IMR-90 (cell line): Measurements from ENCODE around the gene TAF10. TPM values are rescaled to one million over a fixed set of nuclear protein-coding genes. Genes with fewer than 3 reads are reported as not detected.

ENCODE experiments used
- ATAC-seq: fragments of 200-7000 bp; cut with Tn5 transposase; 2 replicates; pipeline ENCODE4 v1.9.1; 2020; ENCODE audit warnings: low read depth, mild to moderate bottlenecking, moderate library complexity
- BruUV-seq: library from RNA; stranded (reverse); fragments of 400-500 nt; replicated peaks from 2 replicates; lab custom pipeline; 2021; lab: Mats Ljungman, UMichigan
- CTCF ChIA-PET: fragments of 300-600 bp; formaldehyde crosslinking; extraction: SDS; loops from one replicate; lab custom pipeline; 2021; ENCODE audit warnings: antibody characterized with exemption; lab: Yijun Ruan, JAX
- POLR2A ChIA-PET: fragments of 300-600 bp; sonication (Branson Sonifier 250); formaldehyde crosslinking; loops from one replicate; lab custom pipeline; 2022; ENCODE audit warnings: antibody characterized with exemption; ENCODE audit not compliant: unreplicated experiment; lab: Charles Lee
- DNase-seq: peaks from one replicate; pipeline ENCODE4 v3.0.0; 2013
- H2AFZ ChIP-seq: replicated peaks from 2 replicates; pipeline ENCODE3; 2013; ENCODE audit warnings: low read length, mild to moderate bottlenecking; ENCODE audit not compliant: poor library complexity
- H2AK5ac ChIP-seq: 2 replicates; pipeline ENCODE4 v1.6.1; 2013; ENCODE audit warnings: low read depth, low read length, inconsistent platforms
- H2AK9ac ChIP-seq: replicated peaks from 2 replicates; pipeline ENCODE3; 2013; ENCODE audit warnings: mild to moderate bottlenecking, low read depth, low read length, moderate library complexity; ENCODE audit not compliant: poor library complexity
- H2BK120ac ChIP-seq: 2 replicates; pipeline ENCODE4 v1.6.1; 2013; ENCODE audit warnings: low read depth, low read length, inconsistent platforms
- H2BK15ac ChIP-seq: 3 replicates; pipeline ENCODE4 v1.6.1; 2013; ENCODE audit warnings: low read depth, low read length, inconsistent platforms
- H2BK20ac ChIP-seq: 2 replicates; pipeline ENCODE4 v1.6.1; 2013; ENCODE audit warnings: low read depth, mild to moderate bottlenecking, inconsistent platforms, low read length, moderate library complexity
- H2BK5ac ChIP-seq: 2 replicates; pipeline ENCODE4 v1.6.1; 2013; ENCODE audit warnings: mild to moderate bottlenecking, low read depth, low read length, inconsistent platforms; ENCODE audit not compliant: poor library complexity, severe bottlenecking
- H3K14ac ChIP-seq: replicated peaks from 2 replicates; pipeline ENCODE4 v1.6.1; 2013; ENCODE audit warnings: low read depth, low read length, inconsistent platforms
- H3K18ac ChIP-seq: 2 replicates; pipeline ENCODE4 v1.6.1; 2013; ENCODE audit warnings: low read depth, low read length, control low read depth
- H3K23ac ChIP-seq: 2 replicates; pipeline ENCODE4 v1.6.1; 2013; ENCODE audit warnings: low read depth, low read length, inconsistent platforms
- H3K27ac ChIP-seq: 2 replicates; pipeline ENCODE4 v1.5.1; 2013; ENCODE audit warnings: mild to moderate bottlenecking, control low read depth, low read length; ENCODE audit not compliant: insufficient read depth
- H3K27me3 ChIP-seq: 2 replicates; pipeline ENCODE4 v1.6.1; 2013; ENCODE audit warnings: low read length; ENCODE audit not compliant: control insufficient read depth, insufficient read depth
- H3K36me3 ChIP-seq: 2 replicates; pipeline ENCODE4 v1.6.1; 2013; ENCODE audit warnings: low read length, mixed read lengths; ENCODE audit not compliant: control insufficient read depth, insufficient read depth
- H3K4ac ChIP-seq: 2 replicates; pipeline ENCODE4 v1.6.1; 2013; ENCODE audit warnings: low read depth, low read length, inconsistent platforms
- H3K4me1 ChIP-seq: 2 replicates; pipeline ENCODE4 v1.6.1; 2013; ENCODE audit warnings: low read length, mixed read lengths; ENCODE audit not compliant: control insufficient read depth, insufficient read depth
- H3K4me2 ChIP-seq: 2 replicates; pipeline ENCODE4 v1.6.1; 2013; ENCODE audit warnings: low read depth, mild to moderate bottlenecking, control low read depth, low read length, moderate library complexity
- H3K4me3 ChIP-seq: 2 replicates; pipeline ENCODE4 v1.5.1; 2013; ENCODE audit warnings: low read depth, mild to moderate bottlenecking, control low read depth, low read length, moderate library complexity; ENCODE audit not compliant: insufficient read depth
- H3K56ac ChIP-seq: 2 replicates; pipeline ENCODE4 v1.6.1; 2013; ENCODE audit warnings: low read length, inconsistent platforms; ENCODE audit not compliant: insufficient read depth; ENCODE audit errors: extremely low read depth
- H3K79me1 ChIP-seq, 2 experiments: 2 replicates each; pipeline ENCODE4 v1.6.1; 2013; ENCODE audit warnings: low read length in 2 of 2, inconsistent platforms in 1 of 2, low read depth in 1 of 2
- H3K9ac ChIP-seq: 2 replicates; pipeline ENCODE4 v1.6.1; 2013; ENCODE audit warnings: low read depth, low read length, control low read depth
- H3K9me1 ChIP-seq: 2 replicates; pipeline ENCODE4 v1.6.1; 2013; ENCODE audit warnings: low read length, inconsistent platforms; ENCODE audit not compliant: insufficient read depth
- H3K9me3 ChIP-seq: 2 replicates; pipeline ENCODE4 v1.6.1; 2013; ENCODE audit warnings: low read length; ENCODE audit not compliant: control insufficient read depth, insufficient read depth
- H4K20me1 ChIP-seq: 2 replicates; pipeline ENCODE4 v1.6.1; 2013; ENCODE audit warnings: low read length, inconsistent platforms; ENCODE audit not compliant: insufficient read depth
- H4K5ac ChIP-seq: 2 replicates; pipeline ENCODE4 v1.6.1; 2013; ENCODE audit warnings: mild to moderate bottlenecking, low read depth, low read length, control low read depth
- H4K8ac ChIP-seq, 2 experiments: 2 replicates each; pipeline ENCODE4 v1.6.1; 2013; ENCODE audit warnings: low read depth in 2 of 2, low read length in 2 of 2, control low read depth in 1 of 2, inconsistent platforms in 1 of 2
- H4K91ac ChIP-seq: 2 replicates; pipeline ENCODE4 v1.6.1; 2013; ENCODE audit warnings: low read depth, low read length, inconsistent platforms; ENCODE audit not compliant: insufficient read depth
- BHLHE40 ChIP-seq: fragments of 150-350 bp; IDR thresholded peaks from 2 replicates; pipeline ENCODE4 v1.6.1; 2016; ENCODE audit warnings: mild to moderate bottlenecking, low read depth, low read length
- CEBPB ChIP-seq: IDR thresholded peaks from 2 replicates; pipeline ENCODE4 v1.6.1; 2012; ENCODE audit warnings: low read depth, low read length, improper control_type of control experiment
- CHD1 ChIP-seq: IDR thresholded peaks from 2 replicates; pipeline ENCODE4 v1.6.1; 2012; ENCODE audit warnings: low read depth, low read length, improper control_type of control experiment
- FOS ChIP-seq: fragments of 150-350 bp; IDR thresholded peaks from 2 replicates; pipeline ENCODE4 v1.6.1; 2016; ENCODE audit warnings: low read depth, low read length
- MAFK ChIP-seq: IDR thresholded peaks from 2 replicates; pipeline ENCODE4 v1.6.1; 2012; ENCODE audit warnings: low read depth, low read length, improper control_type of control experiment
- MAZ ChIP-seq: IDR thresholded peaks from 2 replicates; pipeline ENCODE4 v1.6.1; 2012; ENCODE audit warnings: low read depth, mild to moderate bottlenecking, low read length, improper control_type of control experiment, moderate library complexity, borderline replicate concordance
- NFE2L2 ChIP-seq: fragments of 150-350 bp; IDR thresholded peaks from 2 replicates; pipeline ENCODE4 v1.6.1; 2016; ENCODE audit warnings: low read depth, mild to moderate bottlenecking, low read length
- POLR2A ChIP-seq: IDR thresholded peaks from 2 replicates; pipeline ENCODE4 v1.6.1; 2012; ENCODE audit warnings: mild to moderate bottlenecking, low read depth, low read length
- RAD21 ChIP-seq: IDR thresholded peaks from 2 replicates; pipeline ENCODE4 v1.6.1; 2012; ENCODE audit warnings: low read length, improper control_type of control experiment
- RCOR1 ChIP-seq: IDR thresholded peaks from 2 replicates; pipeline ENCODE4 v1.6.1; 2012; ENCODE audit warnings: mild to moderate bottlenecking, low read length, improper control_type of control experiment; ENCODE audit not compliant: insufficient replicate concordance
- RFX5 ChIP-seq: IDR thresholded peaks from 2 replicates; pipeline ENCODE4 v1.8.0; 2012; ENCODE audit warnings: low read depth, mild to moderate bottlenecking, low read length, moderate library complexity
- SMC3 ChIP-seq: fragments of 150-350 bp; IDR thresholded peaks from 2 replicates; pipeline ENCODE4 v1.6.1; 2016; ENCODE audit warnings: low read depth, mild to moderate bottlenecking, antibody characterized with exemption, low read length, moderate library complexity
- WGBS, 2 experiments: methylation state at CpG; one replicate each; pipeline versions ENCODE4 v1.1.5 to v1.1.7; 2013; ENCODE audit warnings: missing lambda C conversion rate in 2 of 2; ENCODE audit not compliant: insufficient read length in 1 of 2; ENCODE audit errors: extremely low coverage in 2 of 2; 5-methylcytosine and 5-hydroxymethylcytosine counted together
- dilution Hi-C: fragments of 300-500 bp; cut with HindIII; formaldehyde crosslinking; loops from one replicate; pipeline ENCODE4 v1.14.3; 2018; ENCODE audit warnings: low sequenced_read_pairs; ENCODE audit not compliant: unreplicated experiment
- in situ Hi-C: fragments of 300-500 bp; cut with MboI; formaldehyde crosslinking; loops from 3 replicates; pipeline ENCODE4 v1.14.3; 2019; ENCODE audit warnings: low sequenced_read_pairs, inconsistent platforms, mixed read lengths
- intact Hi-C: fragments of 100-400 bp; cut with micrococcal nuclease; formaldehyde crosslinking; loops from 2 replicates; pipeline ENCODE4 v1.10.0; 2022
- polyA plus RNA-seq, 3 experiments: library from polyadenylated mRNA; depleted of rRNA; stranded (reverse); fragments of >200 nt; gene quantifications; 2 replicates each; pipeline ENCODE4 v1.2.3, GENCODE V29; 2012; ENCODE audit warnings: low replicate concordance in 1 of 3
- total RNA-seq: library from RNA; depleted of rRNA; stranded (reverse); fragments of >200 nt; gene quantifications from 2 replicates; pipeline ENCODE4 v1.2.3, GENCODE V29; 2012
- TF ChIP-seq, protein P1 (sequence below): fragments of 150-350 bp; IDR thresholded peaks from 2 replicates; pipeline ENCODE4 v1.6.1; 2017; ENCODE audit warnings: mild to moderate bottlenecking, antibody characterized with exemption, low read length, low read depth
- TF ChIP-seq, protein P2 (sequence below): fragments of 150-350 bp; IDR thresholded peaks from 2 replicates; pipeline ENCODE4 v1.6.1; 2016; ENCODE audit warnings: low read depth, mild to moderate bottlenecking, low read length, moderate library complexity, borderline replicate concordance
- TF ChIP-seq, protein P3 (sequence below): conservative IDR thresholded peaks from 2 replicates; pipeline ENCODE4 v1.5.1; 2012; ENCODE audit warnings: mild to moderate bottlenecking, low read depth, low read length, improper control_type of control experiment

Gene TAF10
- total and polyA plus RNA-seq, 2 of the 4 experiments (the other 2 are of a cell fraction), result 18.6 to 132 TPM

DNA sequence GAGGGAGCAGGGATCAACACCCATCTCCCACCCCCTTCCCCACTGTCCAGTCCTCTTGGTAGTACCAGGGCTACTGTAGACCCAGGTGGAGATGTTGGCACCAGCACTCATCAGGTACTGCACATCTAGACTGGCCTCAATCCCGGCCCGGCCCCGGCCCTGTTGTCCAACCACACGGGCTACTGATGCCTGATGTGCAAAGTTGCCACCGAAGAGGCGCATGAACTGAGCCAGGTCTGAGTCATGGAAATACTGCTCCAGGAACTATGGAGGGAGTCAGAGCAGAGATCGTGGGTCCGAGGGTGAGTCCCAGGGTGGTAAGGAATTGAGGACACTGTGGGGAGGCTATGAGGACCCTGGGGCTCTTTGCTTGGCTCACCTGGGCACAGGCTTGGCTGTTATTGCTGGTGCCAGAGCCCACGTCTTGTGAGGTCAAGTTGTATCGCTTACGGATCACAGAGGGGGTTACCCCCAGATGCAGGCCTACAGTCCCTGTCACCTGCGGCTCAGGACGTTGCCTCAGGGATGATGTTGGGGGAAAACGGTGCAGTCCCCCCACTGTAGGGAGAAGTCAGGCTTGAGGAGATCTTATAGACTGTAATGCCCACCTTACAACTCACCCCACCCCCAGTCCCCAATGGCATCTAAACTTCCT is 4.7 kb upstream of the TAF10 start:
- H3K4me2 ChIP-seq, result no peak overlapping the region
- no peak overlapping the region for H3K14ac ChIP-seq
- H3K9me3 ChIP-seq, result no peaks in the 10 kb centered on the region
- no peak overlapping the region for H2BK15ac ChIP-seq
- H4K20me1 ChIP-seq, result peaks cover 12% of the 10 kb centered on the region
- no peak overlapping the region for H3K23ac ChIP-seq
- H2BK5ac ChIP-seq, result peak overlapping the region; percentile 9
- H3K9ac ChIP-seq, result no peak overlapping the region
- no peak overlapping the region for H2BK20ac ChIP-seq
- H3K27ac ChIP-seq, result no peak overlapping the region
- ChIA-PET CTCF (interaction anchor here (0.8 kb wide), 1 partner anchor 12 kb away, joined by 3 read pairs; no protein-coding TSS in a partner anchor), POLR2A (interaction anchor here (1.1 kb wide), 1 partner anchor 8 kb away, joined by 4 read pairs; no protein-coding TSS in a partner anchor)
- H3K18ac ChIP-seq, result no peak overlapping the region
- in situ Hi-C loops (loop anchor here (5.0 kb wide), 1 partner anchor 66 kb away; the partner anchor contains the start of gene MRPL17), dilution Hi-C loops (no loop called here), intact Hi-C loops (loop anchor here (5.0 kb wide), 1 partner anchor 141 kb away; no protein-coding TSS in a partner anchor)
- no peak for ATAC-seq
- peak overlapping the region; percentile 1 for H2AFZ ChIP-seq
- no peak for DNase-seq
- no peak overlapping the region for H2AK9ac ChIP-seq
- H3K56ac ChIP-seq, result no peak overlapping the region
- no peak overlapping the region for H3K4me3 ChIP-seq
- WGBS, 2 experiments, result 80% methylated on average over 1 of the region's 14 CpGs; no CpG with 5 or more reads in 1 of the 2 experiments
- H3K36me3 ChIP-seq, result peaks cover 24% of the 10 kb centered on the region; the same call in 1 of the 2 replicates
- no peak overlapping the region for H4K5ac ChIP-seq
- BruUV-seq, result TSS peak; percentile 4
- peaks cover 19% of the 10 kb centered on the region for H3K9me1 ChIP-seq
- H3K27me3 ChIP-seq, result no peaks in the 10 kb centered on the region
- no peak overlapping the region for H2BK120ac ChIP-seq
- H3K4me1 ChIP-seq, result peaks cover 9% of the 10 kb centered on the region
- H2AK5ac ChIP-seq, result peak overlapping the region; percentile 43; the same call in 1 of the 2 replicates
- 0 out of 4 replicates have a peak overlapping the region, but pooled peaks of 1 of the 2 experiments have one; percentile 19 for H4K8ac ChIP-seq
- peaks cover 9 to 57% of the 10 kb centered on the region in 2 experiments for H3K79me1 ChIP-seq
- H3K4ac ChIP-seq, result peak overlapping the region; percentile 75
- no peak overlapping the region; the same call in none of the 2 replicates for H4K91ac ChIP-seq
- TF ChIP-seq RFX5 (no peak), POLR2A (no peak), FOS (no peak), RAD21 (no peak), NFE2L2 (no peak), RCOR1 (no peak), CHD1 (no peak), CEBPB (no peak), MAFK (no peak), BHLHE40 (no peak), SMC3 (no peak), MAZ (no peak)
- TF ChIP-seq, protein P1, sequence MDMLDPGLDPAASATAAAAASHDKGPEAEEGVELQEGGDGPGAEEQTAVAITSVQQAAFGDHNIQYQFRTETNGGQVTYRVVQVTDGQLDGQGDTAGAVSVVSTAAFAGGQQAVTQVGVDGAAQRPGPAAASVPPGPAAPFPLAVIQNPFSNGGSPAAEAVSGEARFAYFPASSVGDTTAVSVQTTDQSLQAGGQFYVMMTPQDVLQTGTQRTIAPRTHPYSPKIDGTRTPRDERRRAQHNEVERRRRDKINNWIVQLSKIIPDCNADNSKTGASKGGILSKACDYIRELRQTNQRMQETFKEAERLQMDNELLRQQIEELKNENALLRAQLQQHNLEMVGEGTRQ, result no peak
- TF ChIP-seq, protein P2, sequence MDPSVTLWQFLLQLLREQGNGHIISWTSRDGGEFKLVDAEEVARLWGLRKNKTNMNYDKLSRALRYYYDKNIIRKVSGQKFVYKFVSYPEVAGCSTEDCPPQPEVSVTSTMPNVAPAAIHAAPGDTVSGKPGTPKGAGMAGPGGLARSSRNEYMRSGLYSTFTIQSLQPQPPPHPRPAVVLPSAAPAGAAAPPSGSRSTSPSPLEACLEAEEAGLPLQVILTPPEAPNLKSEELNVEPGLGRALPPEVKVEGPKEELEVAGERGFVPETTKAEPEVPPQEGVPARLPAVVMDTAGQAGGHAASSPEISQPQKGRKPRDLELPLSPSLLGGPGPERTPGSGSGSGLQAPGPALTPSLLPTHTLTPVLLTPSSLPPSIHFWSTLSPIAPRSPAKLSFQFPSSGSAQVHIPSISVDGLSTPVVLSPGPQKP, result no peak
- TF ChIP-seq, protein P3, sequence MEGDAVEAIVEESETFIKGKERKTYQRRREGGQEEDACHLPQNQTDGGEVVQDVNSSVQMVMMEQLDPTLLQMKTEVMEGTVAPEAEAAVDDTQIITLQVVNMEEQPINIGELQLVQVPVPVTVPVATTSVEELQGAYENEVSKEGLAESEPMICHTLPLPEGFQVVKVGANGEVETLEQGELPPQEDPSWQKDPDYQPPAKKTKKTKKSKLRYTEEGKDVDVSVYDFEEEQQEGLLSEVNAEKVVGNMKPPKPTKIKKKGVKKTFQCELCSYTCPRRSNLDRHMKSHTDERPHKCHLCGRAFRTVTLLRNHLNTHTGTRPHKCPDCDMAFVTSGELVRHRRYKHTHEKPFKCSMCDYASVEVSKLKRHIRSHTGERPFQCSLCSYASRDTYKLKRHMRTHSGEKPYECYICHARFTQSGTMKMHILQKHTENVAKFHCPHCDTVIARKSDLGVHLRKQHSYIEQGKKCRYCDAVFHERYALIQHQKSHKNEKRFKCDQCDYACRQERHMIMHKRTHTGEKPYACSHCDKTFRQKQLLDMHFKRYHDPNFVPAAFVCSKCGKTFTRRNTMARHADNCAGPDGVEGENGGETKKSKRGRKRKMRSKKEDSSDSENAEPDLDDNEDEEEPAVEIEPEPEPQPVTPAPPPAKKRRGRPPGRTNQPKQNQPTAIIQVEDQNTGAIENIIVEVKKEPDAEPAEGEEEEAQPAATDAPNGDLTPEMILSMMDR, result no peak
